Effector memory CD4-positive, alpha-beta T cell (primary cell): ENCODE measurements around the gene PPP3R1.

Experiments
- DNase-seq, 3 donors: peaks; one replicate each; pipeline ENCODE4 v3.0.0-alpha.2; 2020
- H3K27ac ChIP-seq: 2 replicates; pipeline ENCODE4 v1.7.0; 2013; ENCODE audit warnings: mild to moderate bottlenecking, low read length, moderate library complexity; ENCODE audit not compliant: insufficient read depth, poor library complexity, severe bottlenecking
- H3K27me3 ChIP-seq: replicated peaks from 2 replicates; pipeline ENCODE4 v1.7.0; 2013; ENCODE audit warnings: mild to moderate bottlenecking, low read length; ENCODE audit not compliant: insufficient read depth, control insufficient read depth, poor library complexity, severe bottlenecking
- H3K36me3 ChIP-seq: 2 replicates; pipeline ENCODE4 v1.7.0; 2013; ENCODE audit warnings: mild to moderate bottlenecking, low read length, moderate library complexity; ENCODE audit not compliant: control insufficient read depth, insufficient read depth
- H3K4me1 ChIP-seq: 2 replicates; pipeline ENCODE4 v1.7.0; 2013; ENCODE audit warnings: low read length, mild to moderate bottlenecking; ENCODE audit not compliant: control insufficient read depth, insufficient read depth, poor library complexity, severe bottlenecking
- H3K4me3 ChIP-seq: 2 replicates; pipeline ENCODE4 v1.7.0; 2013; ENCODE audit warnings: low read length, low read depth, mild to moderate bottlenecking; ENCODE audit not compliant: insufficient read depth, poor library complexity, severe bottlenecking
- H3K9me3 ChIP-seq: 2 replicates; pipeline ENCODE4 v1.7.0; 2013; ENCODE audit warnings: mild to moderate bottlenecking, low read length, moderate library complexity; ENCODE audit not compliant: control insufficient read depth

The PPP3R1 gene

DNA sequence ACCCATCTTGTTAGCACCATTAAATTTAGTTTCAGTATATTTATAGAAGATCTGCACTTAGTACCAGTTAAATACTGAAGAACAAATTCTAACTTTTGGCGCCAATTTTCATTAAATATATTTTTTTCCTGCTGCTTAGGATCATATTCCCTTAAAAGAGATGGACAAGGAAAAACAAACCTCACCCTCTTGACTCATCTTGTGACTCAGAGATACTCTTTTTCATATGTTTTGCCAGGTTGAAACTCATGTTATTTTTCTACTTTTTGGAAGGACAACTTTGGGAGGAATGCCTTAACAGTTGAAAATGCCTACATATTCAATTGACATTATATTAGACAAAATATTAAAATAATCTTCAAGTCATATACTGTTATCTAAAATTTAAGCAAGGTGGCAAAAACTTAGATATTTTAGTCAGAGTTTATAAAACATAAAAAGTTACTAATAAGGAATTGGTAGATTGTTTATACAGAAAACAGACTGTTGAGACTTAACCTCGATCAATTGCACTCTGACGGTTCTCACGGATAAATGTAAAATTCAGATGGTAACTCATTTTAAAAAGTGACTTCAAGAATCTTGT lies 58.5 kb downstream of the PPP3R1 start:
- Histone ChIP-seq H3K9me3 (no peaks in the 10 kb centered on the region), H3K4me1 (peaks cover 3% of the 10 kb centered on the region), H3K4me3 (no peak overlapping the region), H3K36me3 (no peaks in the 10 kb centered on the region), H3K27me3 (no peaks in the 10 kb centered on the region), H3K27ac (no peak overlapping the region)
- no peak for DNase-seq

DNA sequence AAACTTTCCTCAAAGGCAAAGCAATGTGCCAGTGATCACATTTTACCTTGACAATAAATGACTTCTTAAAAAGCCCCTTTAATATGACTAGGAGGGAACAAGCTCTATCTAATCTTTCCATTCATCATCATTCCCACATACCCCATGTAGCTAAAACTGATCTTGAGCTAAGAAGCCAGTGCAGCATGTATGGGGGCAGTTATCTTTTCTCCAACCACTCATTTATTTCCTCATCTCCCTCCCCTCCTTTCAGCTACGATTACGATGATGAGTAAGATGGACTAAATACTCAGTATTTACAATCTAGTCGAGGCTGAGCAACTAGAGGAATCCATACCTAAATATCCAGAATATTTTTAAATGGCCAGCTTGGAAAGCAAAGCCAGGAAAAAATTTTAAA lies 59.2 kb downstream of the PPP3R1 start:
- DNase-seq, result no peak
- H3K4me3 ChIP-seq, result no peak overlapping the region
- H3K9me3 ChIP-seq, result no peaks in the 10 kb centered on the region
- H3K36me3 ChIP-seq, result no peaks in the 10 kb centered on the region
- H3K27me3 ChIP-seq, result no peaks in the 10 kb centered on the region
- peaks cover 3% of the 10 kb centered on the region for H3K4me1 ChIP-seq
- no peak overlapping the region for H3K27ac ChIP-seq

DNA sequence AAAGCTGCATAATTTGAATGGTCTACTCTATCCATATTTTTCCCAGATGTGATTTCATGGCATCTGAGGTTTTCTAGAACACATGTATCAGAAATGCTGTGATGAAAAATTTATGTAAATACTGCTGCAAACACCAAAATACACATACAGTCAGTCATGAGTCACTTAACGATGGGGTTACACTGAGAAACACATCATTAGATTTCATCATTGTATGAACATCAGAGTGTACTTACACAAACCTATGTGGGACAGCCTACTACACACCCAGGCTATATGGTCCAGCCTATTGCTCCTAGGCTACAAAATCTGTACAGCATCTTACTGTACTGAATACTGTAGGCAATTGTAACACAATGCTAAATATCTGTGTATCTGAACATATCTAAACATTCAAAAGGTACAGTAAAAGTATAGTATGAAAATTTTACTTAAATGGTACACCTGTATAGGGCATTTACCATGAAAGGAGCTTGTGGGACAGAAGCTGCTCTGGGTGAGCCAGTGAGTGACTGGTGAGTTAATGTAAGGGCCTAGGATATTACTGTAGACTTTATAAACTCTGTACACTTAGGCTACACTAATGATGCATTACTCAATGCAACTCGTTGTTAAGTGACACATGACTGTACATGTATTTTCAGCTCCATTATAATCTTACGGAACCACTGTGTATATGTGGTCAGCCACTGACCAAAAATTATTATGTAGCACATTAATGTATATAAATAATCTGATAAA lies 61.2 kb downstream of the PPP3R1 start:
- Histone ChIP-seq H3K4me1 (peaks cover 3% of the 10 kb centered on the region), H3K4me3 (no peak overlapping the region), H3K36me3 (no peaks in the 10 kb centered on the region), H3K27ac (no peak overlapping the region), H3K9me3 (no peaks in the 10 kb centered on the region), H3K27me3 (no peaks in the 10 kb centered on the region)
- no peak for DNase-seq

DNA sequence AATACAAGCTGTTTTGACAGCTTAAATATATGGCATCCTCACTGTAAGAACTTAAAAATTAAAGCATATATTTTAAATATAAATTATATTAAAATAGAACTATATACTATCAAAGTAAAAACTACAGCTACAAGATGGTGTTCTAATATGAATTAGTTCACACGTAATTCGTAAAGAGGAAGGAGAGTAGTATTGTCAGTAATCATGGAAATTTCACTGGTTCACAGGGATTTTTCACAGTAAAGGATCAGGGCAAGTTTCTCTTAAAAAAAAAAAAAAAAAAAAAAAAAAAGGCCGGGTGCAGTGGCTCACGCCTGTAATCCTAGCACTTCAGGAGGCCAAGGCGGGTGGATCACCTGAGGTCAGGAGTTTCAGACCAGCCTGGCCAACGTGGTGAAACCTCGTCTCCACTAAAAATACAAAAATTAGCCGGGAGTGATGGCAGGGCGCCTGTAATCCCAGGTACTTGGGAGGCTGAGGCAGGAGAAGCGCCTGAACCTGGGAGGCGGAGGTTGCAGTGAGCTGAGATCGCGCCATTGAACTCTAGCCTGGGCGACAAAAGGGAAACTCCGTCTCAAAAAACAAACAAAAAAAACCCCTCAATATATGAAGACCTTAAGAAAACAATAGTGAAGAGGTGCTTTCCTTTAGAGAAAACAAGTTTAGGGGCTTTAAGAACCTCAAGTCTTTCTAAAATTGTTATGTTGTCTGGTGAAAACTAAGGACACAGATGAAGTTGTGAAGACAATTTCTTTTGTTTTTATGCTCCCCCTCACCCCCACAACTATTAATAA lies 62.1 kb downstream of the PPP3R1 start:
- H3K27ac ChIP-seq, result no peak overlapping the region
- peaks cover 3% of the 10 kb centered on the region for H3K4me1 ChIP-seq
- H3K9me3 ChIP-seq, result no peaks in the 10 kb centered on the region
- H3K4me3 ChIP-seq, result no peak overlapping the region
- H3K27me3 ChIP-seq, result no peaks in the 10 kb centered on the region
- no peak for DNase-seq
- H3K36me3 ChIP-seq, result peaks cover 6% of the 10 kb centered on the region

DNA sequence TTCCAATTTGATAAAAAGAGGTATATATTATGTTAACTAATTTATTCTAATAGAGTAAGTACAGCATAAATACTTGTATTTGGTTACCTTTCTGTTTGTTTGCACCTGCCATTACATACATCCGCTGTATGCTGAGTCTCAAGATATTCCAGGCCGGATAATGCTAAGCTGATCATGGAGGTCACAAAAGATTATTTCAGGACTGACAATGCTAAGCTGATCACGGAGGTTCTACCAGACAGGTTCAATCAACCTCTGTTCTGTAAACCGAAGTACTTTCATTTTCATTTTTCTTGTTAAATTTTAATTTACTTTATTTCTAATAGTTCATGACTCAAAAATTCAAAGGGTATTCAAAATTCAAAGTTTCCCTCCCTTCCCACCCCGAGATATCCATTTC lies 63.5 kb downstream of the PPP3R1 start:
- Histone ChIP-seq H3K9me3 (no peaks in the 10 kb centered on the region), H3K4me1 (peaks cover 3% of the 10 kb centered on the region), H3K4me3 (peak overlapping the region; percentile 31), H3K27me3 (no peaks in the 10 kb centered on the region), H3K36me3 (peaks cover 14% of the 10 kb centered on the region), H3K27ac (peak overlapping the region; percentile 4)
- no peak for DNase-seq

DNA sequence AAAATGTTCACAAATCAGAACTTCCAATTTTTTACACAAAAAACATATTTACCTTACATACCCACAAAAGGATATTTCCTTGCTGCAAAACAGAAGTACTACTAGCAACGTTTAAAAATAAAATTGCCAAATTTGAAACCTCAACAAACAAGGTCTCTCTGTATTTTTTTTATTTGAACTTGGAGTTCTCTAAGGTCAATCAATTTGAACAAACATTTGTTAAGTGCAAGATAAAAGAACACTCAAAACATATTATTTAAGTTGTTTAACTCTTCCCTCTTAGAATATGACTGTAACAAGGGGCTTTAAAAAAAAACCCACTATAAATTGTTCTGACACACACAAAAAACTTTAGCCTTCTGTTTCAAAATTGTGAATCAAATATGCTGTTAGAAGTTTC lies 65.0 kb downstream of the PPP3R1 start:
- no peak overlapping the region for H3K27ac ChIP-seq
- H3K36me3 ChIP-seq, result peaks cover 20% of the 10 kb centered on the region
- H3K27me3 ChIP-seq, result no peaks in the 10 kb centered on the region
- no peak for DNase-seq
- peaks cover 3% of the 10 kb centered on the region for H3K4me1 ChIP-seq
- no peak overlapping the region for H3K4me3 ChIP-seq
- H3K9me3 ChIP-seq, result no peaks in the 10 kb centered on the region

DNA sequence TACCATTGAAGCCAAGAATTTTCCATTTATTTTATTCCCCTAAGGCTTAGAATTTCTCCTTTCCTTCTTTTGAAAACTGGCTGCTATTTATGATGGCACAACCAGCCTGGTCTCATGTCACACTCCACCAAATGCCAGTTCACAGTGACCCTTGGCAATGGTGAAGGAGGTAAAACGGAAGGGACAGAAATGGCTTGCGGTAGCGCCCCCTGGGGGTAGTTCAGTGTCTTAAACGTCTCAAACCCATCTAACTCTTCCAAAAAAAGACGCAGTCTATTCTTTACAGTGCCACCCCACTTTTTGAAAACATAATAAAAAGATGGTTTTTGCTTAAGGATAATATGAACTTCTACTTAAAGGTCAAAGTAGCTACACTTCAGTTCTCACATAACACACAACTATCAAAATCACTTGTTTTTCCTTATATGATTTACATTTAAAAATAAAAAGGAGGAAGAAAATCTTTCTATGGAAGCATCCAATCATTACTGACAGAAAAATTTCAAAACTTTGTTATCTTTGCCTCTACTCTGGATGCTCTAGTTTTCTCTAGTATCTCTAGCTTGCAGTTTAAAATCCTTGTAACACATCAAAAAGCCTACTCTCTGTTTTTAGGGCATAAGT lies 66.7 kb downstream of the PPP3R1 start:
- Histone ChIP-seq H3K27ac (peak overlapping the region; percentile 15), H3K9me3 (no peaks in the 10 kb centered on the region), H3K36me3 (peaks cover 25% of the 10 kb centered on the region), H3K4me1 (no peaks in the 10 kb centered on the region), H3K4me3 (no peak overlapping the region), H3K27me3 (no peaks in the 10 kb centered on the region)
- DNase-seq, result peak; percentile 20 to 47 (median 32)

DNA sequence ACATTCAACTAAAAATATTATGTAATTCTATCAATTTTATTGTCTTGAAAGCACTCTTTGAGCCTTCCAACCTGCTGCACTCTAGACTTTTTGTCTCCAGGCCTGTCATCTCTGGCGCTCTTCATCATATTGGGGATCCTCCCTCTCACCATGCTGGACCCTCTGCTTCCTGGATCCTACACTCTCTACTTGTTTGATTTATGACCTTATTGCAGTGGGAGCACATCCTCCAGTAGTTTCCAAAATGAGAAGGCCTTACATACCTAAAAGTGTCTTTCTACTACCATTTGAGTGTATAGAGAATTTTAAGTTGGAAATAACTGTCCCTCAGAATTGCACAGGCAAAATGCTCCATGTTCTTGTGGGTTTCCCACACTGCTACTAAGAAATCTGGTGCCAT lies 69.4 kb downstream of the PPP3R1 start:
- no peak for DNase-seq
- H3K4me1 ChIP-seq, result no peaks in the 10 kb centered on the region
- H3K9me3 ChIP-seq, result no peaks in the 10 kb centered on the region
- no peak overlapping the region for H3K27ac ChIP-seq
- H3K27me3 ChIP-seq, result no peaks in the 10 kb centered on the region
- peaks cover 38% of the 10 kb centered on the region for H3K36me3 ChIP-seq
- no peak overlapping the region for H3K4me3 ChIP-seq

DNA sequence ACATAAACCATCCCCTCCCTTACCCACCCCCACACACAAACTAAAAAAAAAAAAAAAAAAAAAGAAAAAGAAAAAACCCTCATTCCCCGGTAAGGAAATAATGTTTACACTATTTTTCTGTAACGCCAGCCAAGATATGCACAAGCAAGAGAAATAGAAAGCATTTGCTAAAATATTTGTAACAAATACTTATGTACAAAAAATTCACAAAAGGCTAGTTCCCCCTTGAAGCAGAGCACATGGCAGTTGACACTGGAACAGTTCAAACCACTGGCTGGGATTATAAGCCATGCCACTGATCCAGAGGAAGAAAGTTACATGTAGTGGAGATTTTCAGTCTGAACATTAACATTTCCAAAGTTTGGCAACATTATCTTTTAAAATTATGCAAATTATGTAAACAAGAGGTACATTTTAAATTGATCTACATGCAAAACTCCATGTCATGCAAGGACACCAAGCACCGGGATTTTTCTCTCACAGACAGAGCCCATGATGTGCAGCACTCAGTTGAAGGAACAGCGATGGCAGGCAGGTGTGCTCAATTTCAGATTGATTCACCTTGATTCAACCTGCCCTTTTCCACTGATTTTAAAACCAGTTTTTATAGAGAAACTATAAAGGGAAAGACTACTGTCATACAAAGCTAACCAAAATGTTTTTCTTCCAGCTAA lies 73.2 kb downstream of the PPP3R1 start:
- Histone ChIP-seq H3K27me3 (no peaks in the 10 kb centered on the region), H3K4me1 (no peaks in the 10 kb centered on the region), H3K9me3 (no peaks in the 10 kb centered on the region), H3K36me3 (peaks cover 47% of the 10 kb centered on the region), H3K4me3 (no peak overlapping the region), H3K27ac (no peak overlapping the region)
- DNase-seq, result no peak
